Measurements from ENCODE around the gene TMEM60.

- no peak for TF ChIP-seq CTCF (IDR thresholded peaks at IDR 0.05; ENCODE audit: poor library complexity, severe bottlenecking)
- no peak for TF ChIP-seq EZH2 (IDR thresholded peaks at IDR 0.05; ENCODE audit: borderline replicate concordance, insufficient read depth, low read length, poor library complexity, severe bottlenecking)
- TF ChIP-seq TAF1 (IDR thresholded peaks at IDR 0.05; ENCODE audit: low read depth), result no peak
- no peak for TF ChIP-seq POLR2AphosphoS5 (IDR thresholded peaks at IDR 0.05)
- no peak for TF ChIP-seq MXI1 (conservative IDR thresholded peaks at IDR 0.05; ENCODE audit: poor library complexity, severe bottlenecking)
- TF ChIP-seq REST (IDR thresholded peaks at IDR 0.05; ENCODE audit: borderline replicate concordance), result no peak
- no peak for TF ChIP-seq RAD21 (conservative IDR thresholded peaks at IDR 0.05)
Observed at GRCh38 chr7:77846317-77847092, 48.3 kb upstream of the TMEM60 start.
